Measurements from ENCODE around the gene KIAA1614. TPM values are rescaled to one million over a fixed set of nuclear protein-coding genes. Genes with fewer than 3 reads are reported as not detected.

The KIAA1614 gene
- total RNA-seq, 2 donors from 2014 or later, result 9.8 to 13.8 TPM

- peaks cover 5% of the 10 kb centered on the region for H3K36me3 ChIP-seq
- DNase-seq (ENCODE audit: low spot score), result no peak
- H3K27ac ChIP-seq, result no peak overlapping the region
- H3K27me3 ChIP-seq (replicated peaks; ENCODE audit: insufficient read depth), result no peaks in the 10 kb centered on the region
- no peak for ATAC-seq (ENCODE audit: insufficient number of reproducible peaks, low FRiP score, low read depth)
- H3K4me3 ChIP-seq, result no peak overlapping the region
- H3K9me3 ChIP-seq, result no peaks in the 10 kb centered on the region
- no peak for TF ChIP-seq CTCF (IDR thresholded peaks at IDR 0.05)
- peaks cover 0 to 15% of the 10 kb centered on the region in 2 donors for H3K4me1 ChIP-seq (ENCODE audit: control insufficient read depth in 1 of 2, low read depth in 2 of 2)
Measured at GRCh38 chr1:180930687-180931086, 18.0 kb downstream of the KIAA1614 start.

GRCh38 chr1:180931529-180931928 is 18.8 kb downstream of the KIAA1614 start:
- no peak overlapping the region for H3K27ac ChIP-seq
- no peak overlapping the region for H3K4me3 ChIP-seq
- H3K36me3 ChIP-seq, result peaks cover 12% of the 10 kb centered on the region
- ATAC-seq (ENCODE audit: insufficient number of reproducible peaks, low FRiP score, low read depth) (no peak), DNase-seq (ENCODE audit: low spot score) (no peak)
- H3K9me3 ChIP-seq, result no peaks in the 10 kb centered on the region
- TF ChIP-seq CTCF (IDR thresholded peaks at IDR 0.05), result no peak
- no peaks in the 10 kb centered on the region for H3K27me3 ChIP-seq (replicated peaks; ENCODE audit: insufficient read depth)
- peaks cover 0 to 6% of the 10 kb centered on the region in 2 donors for H3K4me1 ChIP-seq (ENCODE audit: control insufficient read depth in 1 of 2, low read depth in 2 of 2)

- no peak overlapping the region for H3K4me3 ChIP-seq
Measured at GRCh38 chr1:180932378-180932777, 19.7 kb downstream of the KIAA1614 start.

GRCh38 chr1:180933141-180933540 is 20.4 kb downstream of the KIAA1614 start:
- DNase-seq (ENCODE audit: low spot score) (no peak), ATAC-seq (ENCODE audit: insufficient number of reproducible peaks, low FRiP score, low read depth) (no peak)
- no peak overlapping the region for H3K4me3 ChIP-seq
- no peaks in the 10 kb centered on the region for H3K9me3 ChIP-seq
- peaks cover 14% of the 10 kb centered on the region for H3K36me3 ChIP-seq
- no peak for TF ChIP-seq CTCF (IDR thresholded peaks at IDR 0.05)
- H3K4me1 ChIP-seq (ENCODE audit: control insufficient read depth in 1 of 2, low read depth in 2 of 2), result no peaks in the 10 kb centered on the region
- H3K27ac ChIP-seq, result no peak overlapping the region
- H3K27me3 ChIP-seq (replicated peaks; ENCODE audit: insufficient read depth), result no peaks in the 10 kb centered on the region

More at GRCh38 chr1:180932378-180932777, 19.7 kb downstream of the KIAA1614 start:
- no peak overlapping the region for H3K27ac ChIP-seq
- TF ChIP-seq CTCF (IDR thresholded peaks at IDR 0.05), result no peak
- no peaks in the 10 kb centered on the region for H3K27me3 ChIP-seq (replicated peaks; ENCODE audit: insufficient read depth)
- peaks cover 14% of the 10 kb centered on the region for H3K36me3 ChIP-seq
- DNase-seq (ENCODE audit: low spot score) (no peak), ATAC-seq (ENCODE audit: insufficient number of reproducible peaks, low FRiP score, low read depth) (no peak)
- H3K9me3 ChIP-seq, result no peaks in the 10 kb centered on the region
- no peaks in the 10 kb centered on the region for H3K4me1 ChIP-seq (ENCODE audit: control insufficient read depth in 1 of 2, low read depth in 2 of 2)

GRCh38 chr1:180934563-180934962 is 21.9 kb downstream of the KIAA1614 start:
- no peaks in the 10 kb centered on the region for H3K27me3 ChIP-seq (replicated peaks; ENCODE audit: insufficient read depth)
- no peaks in the 10 kb centered on the region for H3K4me1 ChIP-seq (ENCODE audit: control insufficient read depth in 1 of 2, low read depth in 2 of 2)
- peaks cover 11% of the 10 kb centered on the region for H3K36me3 ChIP-seq
- H3K27ac ChIP-seq, result no peak overlapping the region
- no peak overlapping the region for H3K4me3 ChIP-seq
- ATAC-seq (ENCODE audit: insufficient number of reproducible peaks, low FRiP score, low read depth), result no peak
- no peaks in the 10 kb centered on the region for H3K9me3 ChIP-seq
- no peak for TF ChIP-seq CTCF (IDR thresholded peaks at IDR 0.05)
- DNase-seq (ENCODE audit: low spot score), result no peak

Data from thoracic aorta (tissue), 2 donors.